HCT116 (cell line): ENCODE measurements around the gene PIK3CB. TPM values are rescaled to one million over a fixed set of nuclear protein-coding genes. Genes with fewer than 3 reads are reported as not detected.

ENCODE experiments used
- ATAC-seq: fragments of 200-7000 bp; cut with Tn5 transposase; 2 replicates; pipeline ENCODE4 v1.9.1; 2020; ENCODE audit warnings: mild to moderate bottlenecking, moderate library complexity
- BruUV-seq: library from RNA; stranded (reverse); fragments of 400-500 nt; replicated peaks from 2 replicates; lab custom pipeline; 2021; lab: Mats Ljungman, UMichigan
- CTCF ChIA-PET: fragments of 300-600 bp; sonication (Branson Sonifier 250); formaldehyde crosslinking; loops from one replicate; lab custom pipeline; 2021; ENCODE audit warnings: antibody characterized with exemption; lab: Charles Lee
- POLR2A ChIA-PET: fragments of 300-600, 350-600 bp; sonication (Branson Sonifier 250); formaldehyde crosslinking; loops from one replicate; lab custom pipeline; 2021; ENCODE audit warnings: antibody characterized with exemption; lab: Charles Lee
- RAD21 ChIA-PET, 2 experiments: fragments of 300-600 bp; sonication (Branson Sonifier 250); formaldehyde crosslinking; loops; one replicate each; lab custom pipeline; 2023; ENCODE audit warnings: low total read pairs in 2 of 2; ENCODE audit not compliant: uncharacterized antibody in 2 of 2, unreplicated experiment in 2 of 2, low non-redundant PET in 1 of 2; lab: Charles Lee
- DNase-seq: peaks from one replicate; pipeline ENCODE4 v3.0.0-alpha.2; 2010; ENCODE audit warnings: low read depth, low spot score
- H2AFZ ChIP-seq: fragments of 200-600 bp; shearing (Covaris generic), sonication (generic); 2 replicates; pipeline ENCODE4 v1.6.1; 2017; ENCODE audit warnings: low read depth, mixed run types, mixed read lengths, antibody characterized with exemption, low read length; ENCODE audit not compliant: poor library complexity, severe bottlenecking
- H3K27ac ChIP-seq: 2 replicates; pipeline ENCODE4 v1.5.1; 2012; ENCODE audit warnings: low read depth, low read length
- H3K27me3 ChIP-seq: fragments of 200-600 bp; sonication (generic); 2 replicates; pipeline ENCODE4 v1.6.1; 2016; ENCODE audit warnings: mixed run types, low read length, mixed read lengths; ENCODE audit not compliant: insufficient read depth
- H3K36me3 ChIP-seq, 2 experiments: fragments of 200-500 bp in 1 of 2; fragments of 200-600 bp in 1 of 2; sonication (Bioruptor generic) in 1 of 2; sonication (generic) in 1 of 2; 2 replicates each; pipeline versions ENCODE4 v1.5.1 to v1.6.1; 2014 to 2016; ENCODE audit warnings: low read length in 2 of 2, inconsistent platforms in 1 of 2, mixed read lengths in 1 of 2, mixed run types in 1 of 2; ENCODE audit not compliant: insufficient read depth in 2 of 2, control insufficient read depth in 1 of 2
- H3K4me1 ChIP-seq, 2 experiments: fragments of 200-600 bp in 1 of 2; sonication (generic) in 1 of 2; 2 replicates each; pipeline versions ENCODE4 v1.5.1 to v1.6.1; 2012 to 2017; ENCODE audit warnings: low read length in 2 of 2, inconsistent platforms in 1 of 2, mild to moderate bottlenecking in 1 of 2, mixed read lengths in 1 of 2, mixed run types in 1 of 2, moderate library complexity in 1 of 2; ENCODE audit not compliant: insufficient read depth in 2 of 2, control insufficient read depth in 1 of 2
- H3K4me2 ChIP-seq: fragments of 200-600 bp; sonication (generic); 2 replicates; pipeline ENCODE4 v1.6.1; 2017; ENCODE audit warnings: mixed run types, low read length, mixed read lengths
- H3K4me3 ChIP-seq, 2 experiments: fragments of 200-600 bp in 1 of 2; sonication (generic) in 1 of 2; replicated peaks in 1 of 2; 2 replicates each; pipeline ENCODE4 v1.5.1; 2011 to 2016; ENCODE audit warnings: low read length in 2 of 2, control low read depth in 1 of 2, low read depth in 1 of 2, mild to moderate bottlenecking in 1 of 2, mixed read lengths in 1 of 2, mixed run types in 1 of 2
- H3K79me2 ChIP-seq: fragments of 200-600 bp; sonication (generic); 2 replicates; pipeline ENCODE4 v1.6.1; 2017; ENCODE audit warnings: mild to moderate bottlenecking, mixed run types, low read length, moderate library complexity, mixed read lengths; ENCODE audit not compliant: insufficient read depth
- H3K9ac ChIP-seq: fragments of 200-600 bp; sonication (generic); 2 replicates; pipeline ENCODE4 v1.6.1; 2016; ENCODE audit warnings: low read length, mixed read lengths
- H3K9me2 ChIP-seq: fragments of 200-600 bp; sonication (generic), shearing (Covaris generic); 2 replicates; pipeline ENCODE4 v1.6.1; 2017; ENCODE audit warnings: mixed run types, mild to moderate bottlenecking, moderate library complexity; ENCODE audit not compliant: insufficient read depth
- H3K9me3 ChIP-seq, 2 experiments: fragments of 200-500 bp in 1 of 2; fragments of 200-600 bp in 1 of 2; sonication (Bioruptor generic) in 1 of 2; sonication (generic) in 1 of 2; 2 replicates each; pipeline ENCODE4 v1.6.1; 2014 to 2017; ENCODE audit warnings: low read length in 2 of 2, mixed read lengths in 2 of 2, inconsistent platforms in 1 of 2, low read depth in 1 of 2, mild to moderate bottlenecking in 1 of 2, mixed run types in 1 of 2, moderate library complexity in 1 of 2; ENCODE audit not compliant: control insufficient read depth in 1 of 2, insufficient read depth in 1 of 2
- H4K20me1 ChIP-seq: fragments of 200-600 bp; sonication (generic), shearing (Covaris generic); 2 replicates; pipeline ENCODE4 v1.6.1; 2017; ENCODE audit warnings: mixed run types, mild to moderate bottlenecking, moderate library complexity; ENCODE audit not compliant: insufficient read depth
- ATF3 ChIP-seq: IDR thresholded peaks from 2 replicates; pipeline ENCODE4 v1.6.1; 2012
- CEBPB ChIP-seq: IDR thresholded peaks from 2 replicates; pipeline ENCODE4 v1.6.1; 2012; ENCODE audit warnings: low read depth
- EGR1 ChIP-seq: IDR thresholded peaks from 2 replicates; pipeline ENCODE4 v1.6.1; 2012; ENCODE audit warnings: low read depth
- ELF1 ChIP-seq: IDR thresholded peaks from 2 replicates; pipeline ENCODE4 v1.6.1; 2012; ENCODE audit warnings: low read depth, borderline replicate concordance
- EZH2 ChIP-seq: fragments of 200-600 bp; sonication (generic); IDR thresholded peaks from 2 replicates; pipeline ENCODE4 v1.6.1; 2017; ENCODE audit warnings: antibody characterized with exemption, mixed run types
- EZH2phosphoT487 ChIP-seq: fragments of 200-600 bp; IDR thresholded peaks from 2 replicates; pipeline ENCODE4 v1.6.1; 2018; ENCODE audit warnings: antibody characterized with exemption, borderline replicate concordance
- FOSL1 ChIP-seq: IDR thresholded peaks from 2 replicates; pipeline ENCODE4 v1.6.1; 2012; ENCODE audit warnings: low read depth
- JUND ChIP-seq: IDR thresholded peaks from 2 replicates; pipeline ENCODE4 v1.6.1; 2012
- POLR2A ChIP-seq: IDR thresholded peaks from 2 replicates; pipeline ENCODE4 v1.7.0; 2011; ENCODE audit warnings: borderline replicate concordance; ENCODE audit not compliant: insufficient read depth, insufficient read length; ENCODE audit errors: extremely low read depth
- POLR2AphosphoS5 ChIP-seq: IDR thresholded peaks from 2 replicates; pipeline ENCODE4 v1.6.1; 2011; ENCODE audit warnings: mild to moderate bottlenecking, low read depth, low read length, moderate library complexity
- REST ChIP-seq: IDR thresholded peaks from 2 replicates; pipeline ENCODE4 v1.6.1; 2012; ENCODE audit warnings: low read depth
- SIN3A ChIP-seq: IDR thresholded peaks from 2 replicates; pipeline ENCODE4 v1.6.1; 2012; ENCODE audit warnings: low read depth
- SP1 ChIP-seq: IDR thresholded peaks from 2 replicates; pipeline ENCODE4 v1.6.1; 2012; ENCODE audit warnings: low read depth
- SRF ChIP-seq: IDR thresholded peaks from 2 replicates; pipeline ENCODE4 v1.6.1; 2012; ENCODE audit warnings: low read depth
- TCF7L2 ChIP-seq: IDR thresholded peaks from 2 replicates; pipeline ENCODE4 v1.7.0; 2011; ENCODE audit warnings: borderline replicate concordance, inconsistent platforms; ENCODE audit not compliant: insufficient read depth, insufficient read length; ENCODE audit errors: extremely low read depth
- ZBTB33 ChIP-seq: IDR thresholded peaks from 2 replicates; pipeline ENCODE4 v1.6.1; 2011; ENCODE audit warnings: mild to moderate bottlenecking, low read length, moderate library complexity; ENCODE audit not compliant: insufficient replicate concordance; ENCODE audit errors: extremely low read depth
- ZFX ChIP-seq: fragments of 450-650 bp; IDR thresholded peaks from 2 replicates; pipeline ENCODE4 v1.6.1; 2017
- ZNF274 ChIP-seq: fragments of 200-500 bp; sonication (Bioruptor generic); IDR thresholded peaks from 2 replicates; pipeline ENCODE4 v1.6.1; 2014; ENCODE audit warnings: mild to moderate bottlenecking, low read depth, low read length, inconsistent platforms
- intact Hi-C: fragments of 100-400 bp; cut with micrococcal nuclease; formaldehyde crosslinking; loops from 2 replicates; pipeline ENCODE4 v1.10.0; 2022
- total RNA-seq: library from RNA; stranded (reverse); gene quantifications from one replicate; pipeline ENCODE4 v1.2.1, GENCODE V29; 2021; ENCODE audit not compliant: unreplicated experiment

PIK3CB gene
- total RNA-seq, 1 experiment from 2014 or later: 44.3 TPM

- peaks cover 6 to 17% of the 10 kb centered on the region in 2 experiments; a peak in 3 of 4 replicates for H3K36me3 ChIP-seq
- ATAC-seq (no peak), DNase-seq (no peak)
- ChIA-PET POLR2A (no interaction called here), RAD21 (no interaction called here), CTCF (no interaction called here)
- no peak overlapping the region for H3K9ac ChIP-seq
- H3K9me3 ChIP-seq: peaks cover 4 to 6% of the 10 kb centered on the region in 2 experiments; a peak in 2 of 4 replicates
- intact Hi-C loops: no loop called here
- BruUV-seq: no TSS peak
- H3K27ac ChIP-seq: no peak overlapping the region
- no peak overlapping the region for H3K4me3 ChIP-seq
- no peak overlapping the region for H3K4me2 ChIP-seq
- no peak for TF ChIP-seq TCF7L2
- TF ChIP-seq POLR2A: no peak
- TF ChIP-seq, all 23 proteins: peak for 0
- Histone ChIP-seq H3K79me2 (no peaks in the 10 kb centered on the region), H3K27me3 (no peaks in the 10 kb centered on the region), H4K20me1 (no peaks in the 10 kb centered on the region), H2AFZ (no peak overlapping the region), H3K4me1 (no peaks in the 10 kb centered on the region), H3K9me2 (no peaks in the 10 kb centered on the region)
Measured at GRCh38 chr3:138646008-138646407, 188.7 kb downstream of the PIK3CB start.

- H2AFZ ChIP-seq: no peak overlapping the region
- no peaks in the 10 kb centered on the region for H3K4me1 ChIP-seq
- H3K36me3 ChIP-seq: no peaks in the 10 kb centered on the region
- H3K9ac ChIP-seq: no peak overlapping the region
- ChIA-PET CTCF (no interaction called here), RAD21 (no interaction called here), POLR2A (no interaction called here)
- H3K79me2 ChIP-seq: no peaks in the 10 kb centered on the region
- no peaks in the 10 kb centered on the region for H3K27me3 ChIP-seq
- TF ChIP-seq ZNF274 (no peak), ELF1 (no peak), FOSL1 (no peak), SP1 (no peak), POLR2A (no peak), REST (no peak), EZH2phosphoT487 (no peak), SRF (no peak), POLR2AphosphoS5 (no peak), ZBTB33 (no peak), EGR1 (no peak), JUND (no peak), SIN3A (no peak), CEBPB (no peak), ZFX (no peak), EZH2 (no peak), ATF3 (no peak)
- peaks cover 0 to 4% of the 10 kb centered on the region in 2 experiments; a peak in 1 of 4 replicates for H3K9me3 ChIP-seq
- no peaks in the 10 kb centered on the region for H4K20me1 ChIP-seq
- H3K4me3 ChIP-seq: no peak overlapping the region
- no peak for ATAC-seq
- intact Hi-C loops: no loop called here
- no peak overlapping the region for H3K4me2 ChIP-seq
- no peak for DNase-seq
- no peak overlapping the region for H3K27ac ChIP-seq
- no TSS peak for BruUV-seq
- no peaks in the 10 kb centered on the region for H3K9me2 ChIP-seq
Measured at GRCh38 chr3:138642927-138643253, 191.8 kb downstream of the PIK3CB start.
